ENCODE results near the gene RBM33. TPM values are rescaled to one million over a fixed set of nuclear protein-coding genes. Genes with fewer than 3 reads are reported as not detected.

Gene RBM33
- total and polyA plus RNA-seq, 2 of the 13 experiments (the other 11 are each of a cell fraction or from before 2014, with no cell fraction given), result 12.4 to 28.9 TPM

GRCh38 chr7:155809332-155809946, 165.0 kb downstream of the RBM33 start:
- intact Hi-C loops (cut with micrococcal nuclease; ENCODE audit: unreplicated experiment), result no loop called here
- FAIRE-seq (no peak), DNase-seq (ENCODE audit: low spot score) (no peak), ATAC-seq (peak; percentile 11)
- BruUV-seq (replicated peaks), result no TSS peak
- H3K9ac ChIP-seq (ENCODE audit: insufficient read depth, low read depth, low read length), result peak overlapping the region; percentile 90
- peak overlapping the region; percentile 63 to 90 (median 81) for H3K4me3 ChIP-seq (replicated peaks in 1 of 3; ENCODE audit: insufficient read depth in 1 of 3, low read depth in 2 of 3, low read length in 3 of 3)
- WGBS (ENCODE audit: low lambda C conversion rate), result 2% methylated on average over 12 of the region's 43 CpGs
- peaks cover 6 to 45% of the 10 kb centered on the region in 2 experiments; a peak in 4 of 5 replicates for H3K27me3 ChIP-seq (ENCODE audit: control insufficient read depth in 1 of 2, insufficient read depth in 2 of 2, low read length in 2 of 2)
- in situ Hi-C loops (cut with HindIII; ENCODE audit: extremely low pct_ligation_motif_present, low pct_unique_long_range_greater_than_20kb), result loop anchor here (25.0 kb wide), 1 partner anchor 828 kb away; the partner anchor contains the start of gene RNF32
- POLR2A ChIA-PET, result interaction anchor here (0.5 to 3.0 kb wide), 7 partner anchors 11 to 805 kb away, joined by 3 to 23 read pairs (median 8); no protein-coding TSS in a partner anchor
- H3K27ac ChIP-seq (ENCODE audit: extremely low read length, insufficient read depth, low read length), result peak overlapping the region; percentile 92
- CTCF ChIA-PET (ENCODE audit: low intra/inter-chr PET ratio, low total read pairs), result no interaction called here
- no peaks in the 10 kb centered on the region for H3K36me3 ChIP-seq (replicated peaks in 1 of 2; ENCODE audit: control insufficient read depth in 1 of 2, insufficient read depth in 2 of 2, low read length in 2 of 2)
- H3K9me3 ChIP-seq (ENCODE audit: low read length), result no peaks in the 10 kb centered on the region
- no peak overlapping the region for H2AFZ ChIP-seq (ENCODE audit: low read length)
- no peaks in the 10 kb centered on the region for H4K20me1 ChIP-seq (ENCODE audit: insufficient read depth, low read length)
- peak overlapping the region; percentile 94 for H3K4me2 ChIP-seq (ENCODE audit: low read depth, low read length)
- H3K4me1 ChIP-seq (ENCODE audit: insufficient read depth, low read length), result peaks cover 59% of the 10 kb centered on the region
- H3K79me2 ChIP-seq (ENCODE audit: insufficient read depth, low read length), result no peaks in the 10 kb centered on the region
- no peak for TF ChIP-seq ZFX (CRISPR knock-in tag; IDR thresholded peaks at IDR 0.05; ENCODE audit: low read depth)
- TF ChIP-seq FOXA3 (CRISPR knock-in tag; IDR thresholded peaks at IDR 0.05), result 0 out of 2 replicates have a peak, but pooled peaks have one; percentile 39
- no peak for TF ChIP-seq HNRNPH1 (optimal IDR thresholded peaks at IDR 0.05; ENCODE audit: low read depth, low read length)
- TF ChIP-seq PAX8 (CRISPR knock-in tag; IDR thresholded peaks at IDR 0.05; ENCODE audit: borderline replicate concordance), result no peak
- no peak for TF ChIP-seq PITX1 (CRISPR knock-in tag; IDR thresholded peaks at IDR 0.05)
- no peak for TF ChIP-seq ZXDC (CRISPR knock-in tag; IDR thresholded peaks at IDR 0.05)
- TF ChIP-seq RFXAP (CRISPR knock-in tag; IDR thresholded peaks at IDR 0.05; ENCODE audit: borderline replicate concordance), result no peak
- TF ChIP-seq ZNF382 (CRISPR knock-in tag; IDR thresholded peaks at IDR 0.05; ENCODE audit: borderline replicate concordance), result no peak
- no peak for TF ChIP-seq ZNF552 (CRISPR knock-in tag; IDR thresholded peaks at IDR 0.05; ENCODE audit: borderline replicate concordance)
- TF ChIP-seq SNAI1 (CRISPR knock-in tag; IDR thresholded peaks at IDR 0.05; ENCODE audit: borderline replicate concordance), result no peak
- no peak for TF ChIP-seq ZNF350 (CRISPR knock-in tag; IDR thresholded peaks at IDR 0.05; ENCODE audit: borderline replicate concordance, low read depth)
- TF ChIP-seq DBP (CRISPR knock-in tag; IDR thresholded peaks at IDR 0.05; ENCODE audit: not compliant biosample characterization), result no peak
- no peak for TF ChIP-seq PCBP2 (optimal IDR thresholded peaks at IDR 0.05; ENCODE audit: low read depth, low read length, poor library complexity, severe bottlenecking)
- no peak for TF ChIP-seq RXRA (CRISPR knock-in tag; IDR thresholded peaks at IDR 0.05)
- TF ChIP-seq AKAP8 (CRISPR knock-in tag; IDR thresholded peaks at IDR 0.05), result peak; percentile 3; the same call in 1 of the 2 replicates
- TF ChIP-seq REPIN1 (CRISPR knock-in tag; IDR thresholded peaks at IDR 0.05; ENCODE audit: borderline replicate concordance, low read depth), result no peak
- TF ChIP-seq STAG1 (CRISPR knock-in tag; IDR thresholded peaks at IDR 0.05), result no peak
- no peak for TF ChIP-seq NFIB (CRISPR knock-in tag; IDR thresholded peaks at IDR 0.05; ENCODE audit: borderline replicate concordance)
- TF ChIP-seq HOXA5 (CRISPR knock-in tag; IDR thresholded peaks at IDR 0.05), result no peak
- no peak for TF ChIP-seq THAP11 (CRISPR knock-in tag; IDR thresholded peaks at IDR 0.05)
- no peak for TF ChIP-seq SOX6 (IDR thresholded peaks at IDR 0.05)
- TF ChIP-seq SOX6 (CRISPR knock-in tag; IDR thresholded peaks at IDR 0.05), result no peak; the same call in 1 of the 2 replicates
- no peak for TF ChIP-seq TCF12 (IDR thresholded peaks at IDR 0.05)
- 0 out of 2 replicates have a peak, but pooled peaks have one; percentile 19 for TF ChIP-seq TCF12 (CRISPR knock-in tag; IDR thresholded peaks at IDR 0.05)
